MM.1S (cell line): Measurements from ENCODE around the gene FAF2.

Experiments
- DNase-seq: peaks from one replicate; pipeline ENCODE4 v3.0.0-alpha.2; 2015
- H2AFZ ChIP-seq: fragments of 300-600 bp; sonication (generic); 2 replicates; pipeline ENCODE4 v1.6.0; 2016; ENCODE audit warnings: antibody characterized with exemption, low read length
- H3F3A ChIP-seq: fragments of 300-600 bp; sonication (generic); 2 replicates; pipeline ENCODE4 v1.6.1; 2016; ENCODE audit warnings: mild to moderate bottlenecking, antibody characterized with exemption, low read length, moderate library complexity, mixed read lengths; ENCODE audit not compliant: insufficient read depth
- H3K27ac ChIP-seq: fragments of 300-600 bp; sonication (generic); 2 replicates; pipeline ENCODE4 v1.5.1; 2016; ENCODE audit warnings: mild to moderate bottlenecking, low read length
- H3K27me3 ChIP-seq: fragments of 300-600 bp; sonication (generic); replicated peaks from 2 replicates; pipeline ENCODE4 v1.6.0; 2016; ENCODE audit warnings: low read length; ENCODE audit not compliant: insufficient read depth
- H3K36me3 ChIP-seq: fragments of 300-600 bp; sonication (generic); replicated peaks from 2 replicates; pipeline ENCODE4 v1.6.1; 2016; ENCODE audit warnings: mild to moderate bottlenecking, low read length, mixed read lengths; ENCODE audit not compliant: insufficient read depth
- H3K4me1 ChIP-seq: fragments of 300-600 bp; sonication (generic); 2 replicates; pipeline ENCODE4 v1.6.1; 2016; ENCODE audit warnings: low read length, mixed read lengths
- H3K4me2 ChIP-seq: fragments of 300-600 bp; sonication (generic); 2 replicates; pipeline ENCODE4 v1.6.0; 2016; ENCODE audit warnings: low read depth, low read length
- H3K4me3 ChIP-seq: fragments of 300-600 bp; sonication (generic); 2 replicates; pipeline ENCODE4 v1.5.1; 2016; ENCODE audit warnings: low read length, mixed read lengths
- H3K79me2 ChIP-seq: fragments of 300-600 bp; sonication (generic); 2 replicates; pipeline ENCODE4 v1.6.1; 2016; ENCODE audit warnings: mixed run types, low read length, mixed read lengths
- H3K9ac ChIP-seq: fragments of 300-600 bp; sonication (generic); 2 replicates; pipeline ENCODE4 v1.6.1; 2016; ENCODE audit warnings: low read length, mixed read lengths
- H3K9me2 ChIP-seq: fragments of 300-600 bp; sonication (generic); replicated peaks from 2 replicates; pipeline ENCODE4 v1.6.1; 2016; ENCODE audit warnings: mild to moderate bottlenecking, low read length, mixed read lengths; ENCODE audit not compliant: insufficient read depth
- H3K9me3 ChIP-seq: fragments of 300-600 bp; sonication (generic); replicated peaks from 2 replicates; pipeline ENCODE4 v1.6.1; 2016; ENCODE audit warnings: mild to moderate bottlenecking, low read length, mixed read lengths; ENCODE audit not compliant: insufficient read depth
- H4K20me1 ChIP-seq: fragments of 300-600 bp; sonication (generic); 2 replicates; pipeline ENCODE4 v1.6.1; 2016; ENCODE audit warnings: mild to moderate bottlenecking, low read length, moderate library complexity, mixed read lengths; ENCODE audit not compliant: insufficient read depth
- CTCF ChIP-seq: fragments of 300-600 bp; sonication (generic); IDR thresholded peaks from 2 replicates; pipeline ENCODE4 v1.5.1; 2016; ENCODE audit warnings: antibody characterized with exemption, low read length, mixed read lengths
- EZH2 ChIP-seq: fragments of 300-600 bp; sonication (generic); optimal IDR thresholded peaks from 2 replicates; pipeline ENCODE3; 2017; ENCODE audit warnings: low read depth, mild to moderate bottlenecking, antibody characterized with exemption, low read length, mixed read lengths
- EZH2phosphoT487 ChIP-seq: fragments of 300-600 bp; sonication (generic); IDR thresholded peaks from 2 replicates; pipeline ENCODE4 v1.6.1; 2018; ENCODE audit warnings: antibody characterized with exemption, low read length

FAF2 gene

GRCh38 chr5:176490301-176490700, 42.1 kb downstream of the FAF2 start:
- Histone ChIP-seq H3K36me3 (peaks cover 20% of the 10 kb centered on the region; the same call in 1 of the 2 replicates), H3K27me3 (no peaks in the 10 kb centered on the region), H3K27ac (no peak overlapping the region), H3K9me3 (no peaks in the 10 kb centered on the region), H3F3A (no peaks in the 10 kb centered on the region), H2AFZ (no peak overlapping the region), H3K4me1 (no peaks in the 10 kb centered on the region), H4K20me1 (no peaks in the 10 kb centered on the region), H3K4me3 (no peak overlapping the region), H3K9me2 (no peaks in the 10 kb centered on the region), H3K79me2 (peaks cover 7% of the 10 kb centered on the region; the same call in 1 of the 2 replicates), H3K4me2 (no peak overlapping the region), H3K9ac (no peak overlapping the region)
- DNase-seq = no peak
- TF ChIP-seq EZH2phosphoT487 (no peak), CTCF (no peak), EZH2 (no peak)

- no peak for TF ChIP-seq EZH2phosphoT487
- no peak for TF ChIP-seq CTCF
- Histone ChIP-seq H3K36me3 (peaks cover 23% of the 10 kb centered on the region; the same call in 1 of the 2 replicates), H3K4me2 (no peak overlapping the region), H3K4me1 (no peaks in the 10 kb centered on the region), H4K20me1 (no peaks in the 10 kb centered on the region), H3K9me2 (no peaks in the 10 kb centered on the region), H3K79me2 (peaks cover 2% of the 10 kb centered on the region; the same call in 1 of the 2 replicates), H2AFZ (no peak overlapping the region), H3K9me3 (no peaks in the 10 kb centered on the region), H3K4me3 (no peak overlapping the region), H3K27me3 (no peaks in the 10 kb centered on the region), H3F3A (no peaks in the 10 kb centered on the region), H3K27ac (no peak overlapping the region), H3K9ac (no peak overlapping the region)
- DNase-seq = no peak
Observed at GRCh38 chr5:176491101-176491502, 42.9 kb downstream of the FAF2 start.

- no peaks in the 10 kb centered on the region for H3K9me2 ChIP-seq
- no peak overlapping the region for H3K27ac ChIP-seq
- no peak overlapping the region for H3K4me2 ChIP-seq
- H3F3A ChIP-seq = no peaks in the 10 kb centered on the region
- H3K79me2 ChIP-seq = no peaks in the 10 kb centered on the region
- H3K4me3 ChIP-seq = no peak overlapping the region
- H3K9ac ChIP-seq = no peak overlapping the region
- no peaks in the 10 kb centered on the region for H3K9me3 ChIP-seq
- no peaks in the 10 kb centered on the region for H4K20me1 ChIP-seq
- H2AFZ ChIP-seq = no peak overlapping the region
- H3K4me1 ChIP-seq = no peaks in the 10 kb centered on the region
- H3K27me3 ChIP-seq = no peaks in the 10 kb centered on the region
- peaks cover 29% of the 10 kb centered on the region; the same call in 1 of the 2 replicates for H3K36me3 ChIP-seq
- no peak for TF ChIP-seq CTCF
- no peak for TF ChIP-seq EZH2
- TF ChIP-seq EZH2phosphoT487 = no peak
- DNase-seq = no peak
Observed at GRCh38 chr5:176491901-176492300, 43.7 kb downstream of the FAF2 start.
